K562 (cell line): Measurements from ENCODE around the gene HIPK2. TPM values are rescaled to one million over a fixed set of nuclear protein-coding genes. Genes with fewer than 3 reads are reported as not detected.

Experiments
- ATAC-seq: fragments of 200-7000 bp; cut with Tn5 transposase; 3 replicates; pipeline ENCODE4 v1.9.1; 2020; ENCODE audit warnings: moderate library complexity
- BruUV-seq: library from RNA; stranded (reverse); fragments of 400-500 nt; replicated peaks from 2 replicates; lab custom pipeline; 2021; lab: Mats Ljungman, UMichigan
- CTCF ChIA-PET: fragments of 300-600 bp; formaldehyde crosslinking; extraction: SDS; loops from one replicate; lab custom pipeline; 2021; ENCODE audit warnings: low intra/inter-chr PET ratio; lab: Yijun Ruan, JAX
- POLR2A ChIA-PET: fragments of 300-600, 350-650 bp; sonication (Branson Sonifier 250); formaldehyde crosslinking; extraction: SDS; loops from one replicate; lab custom pipeline; 2021; ENCODE audit warnings: antibody characterized with exemption, inconsistent platforms; lab: Yijun Ruan, JAX
- DNase-seq, 4 experiments: peaks; one replicate each; pipeline versions ENCODE4 v3.0.0 to v3.0.0-alpha.2; 2011 to 2018; ENCODE audit warnings: low spot score in 3 of 4, mixed read lengths in 3 of 4; ENCODE audit errors: extremely low read depth in 1 of 4
- FAIRE-seq: peaks from 2 replicates; lab custom pipeline; 2011; peaks lifted over from hg19 to GRCh38; lab: Jason Lieb, UNC
- H2AFZ ChIP-seq: 2 replicates; pipeline ENCODE4 v1.6.0; 2011; ENCODE audit warnings: low read depth, low read length, control low read depth, inconsistent platforms
- H3K27ac ChIP-seq: fragments of 200-600 bp; 3 replicates; pipeline ENCODE4 v1.8.0; 2011; ENCODE audit warnings: low read depth, mild to moderate bottlenecking, control low read depth, inconsistent platforms, low read length, moderate library complexity, mixed read lengths; ENCODE audit errors: extremely low read depth
- H3K27me3 ChIP-seq, 2 experiments: fragments of 300-600 bp in 1 of 2; 2 replicates in 1 of 2; 3 replicates in 1 of 2; pipeline versions ENCODE4 v1.6.0 to v1.8.0; 2011; ENCODE audit warnings: inconsistent platforms in 2 of 2, low read length in 2 of 2, mild to moderate bottlenecking in 1 of 2, mixed read lengths in 1 of 2, moderate library complexity in 1 of 2; ENCODE audit not compliant: control insufficient read depth in 2 of 2, insufficient read depth in 2 of 2
- H3K36me3 ChIP-seq: fragments of 300-600 bp; 3 replicates; pipeline ENCODE4 v1.8.0; 2011; ENCODE audit warnings: mild to moderate bottlenecking, low read length, inconsistent platforms; ENCODE audit not compliant: control insufficient read depth, insufficient read depth
- H3K4me1 ChIP-seq, 2 experiments: fragments of 200-600 bp in 1 of 2; replicated peaks in 1 of 2; 2 replicates in 1 of 2; 3 replicates in 1 of 2; pipeline versions ENCODE4 v1.5.1 to v1.8.0; 2011; ENCODE audit warnings: inconsistent platforms in 2 of 2, low read length in 2 of 2, mild to moderate bottlenecking in 1 of 2, mixed read lengths in 1 of 2, moderate library complexity in 1 of 2; ENCODE audit not compliant: control insufficient read depth in 2 of 2, insufficient read depth in 2 of 2
- H3K4me2 ChIP-seq: 2 replicates; pipeline ENCODE4 v1.6.1; 2011; ENCODE audit warnings: low read length, control low read depth, inconsistent platforms, mixed read lengths; ENCODE audit not compliant: insufficient read depth
- H3K4me3 ChIP-seq: fragments of 200-600 bp; sonication (generic), shearing (Covaris generic); 2 replicates; pipeline ENCODE4 v1.5.1; 2016; ENCODE audit warnings: control low read depth, inconsistent platforms
- H3K79me2 ChIP-seq: fragments of 200-600 bp; 3 replicates; pipeline ENCODE4 v1.8.0; 2011; ENCODE audit warnings: low read length, inconsistent platforms; ENCODE audit not compliant: control insufficient read depth, insufficient read depth
- H3K9ac ChIP-seq, 2 experiments: 2 replicates each; pipeline versions ENCODE4 v1.6.0 to v1.6.1; 2011; ENCODE audit warnings: low read depth in 2 of 2, low read length in 2 of 2, control low read depth in 1 of 2, inconsistent platforms in 1 of 2, mild to moderate bottlenecking in 1 of 2, mixed read lengths in 1 of 2; ENCODE audit not compliant: insufficient read depth in 1 of 2
- H3K9me1 ChIP-seq: one replicate; pipeline ENCODE4 v1.6.0; 2011; ENCODE audit warnings: inconsistent platforms, mild to moderate bottlenecking, low read length, moderate library complexity; ENCODE audit not compliant: control insufficient read depth, insufficient read depth
- H3K9me3 ChIP-seq: replicated peaks from 2 replicates; pipeline ENCODE4 v1.5.1; 2011; ENCODE audit warnings: low read depth, low read length, inconsistent platforms; ENCODE audit not compliant: control insufficient read depth, insufficient read depth
- H4K20me1 ChIP-seq: replicated peaks from 2 replicates; pipeline ENCODE4 v1.6.1; 2011; ENCODE audit warnings: low read length, inconsistent platforms, mixed read lengths; ENCODE audit not compliant: control insufficient read depth, insufficient read depth
- ERF ChIP-seq: fragments of 450-650 bp; formaldehyde crosslinking; IDR thresholded peaks from 2 replicates; pipeline ENCODE4 v1.4.0; 2020; ENCODE audit warnings: mild to moderate bottlenecking, mixed read lengths
- FOXM1 ChIP-seq, 2 experiments: fragments of 450-650 bp in 1 of 2; sonication (generic) in 1 of 2; formaldehyde crosslinking in 1 of 2; IDR thresholded peaks; 2 replicates each; pipeline versions ENCODE4 v1.6.1 to v1.9.0; 2017 to 2022; ENCODE audit warnings: low read depth in 2 of 2, mild to moderate bottlenecking in 2 of 2, missing genetic modification reagents in 1 of 2, moderate library complexity in 1 of 2
- RREB1 ChIP-seq: fragments of 250-450 bp; sonication (Bioruptor Pico); IDR thresholded peaks from 2 replicates; pipeline ENCODE4 v1.4.0; 2020
- TEAD1 ChIP-seq, 2 experiments: fragments of 450-650 bp in 1 of 2; sonication (generic) in 1 of 2; formaldehyde crosslinking; IDR thresholded peaks; 2 replicates each; pipeline versions ENCODE4 v1.4.0 to v1.8.0; 2020 to 2022; ENCODE audit warnings: mild to moderate bottlenecking in 2 of 2, missing genetic modification reagents in 1 of 2
- ZNF253 ChIP-seq: fragments of 250-450 bp; sonication (Bioruptor Pico); conservative IDR thresholded peaks from 2 replicates; pipeline ENCODE4 v1.6.1; 2021; ENCODE audit warnings: mild to moderate bottlenecking
- ZNF785 ChIP-seq: fragments of 250-450 bp; sonication (Bioruptor Pico); IDR thresholded peaks from 2 replicates; pipeline ENCODE4 v1.4.0; 2020; ENCODE audit warnings: mild to moderate bottlenecking
- WGBS: fragments of 100-300 bp; shearing (Covaris generic); methylation state at CpG from one replicate; pipeline ENCODE4 v1.1.6; 2016; ENCODE audit warnings: low coverage, mixed read lengths; ENCODE audit not compliant: insufficient coverage; ENCODE audit errors: missing lambda C conversion rate; 5-methylcytosine and 5-hydroxymethylcytosine counted together
- in situ Hi-C: fragments of 300-500 bp; cut with MboI; formaldehyde crosslinking; loops from 4 replicates; pipeline ENCODE4 v1.15.0; 2018; ENCODE audit warnings: inconsistent platforms, mixed read lengths
- intact Hi-C: fragments of 100-400 bp; cut with micrococcal nuclease; formaldehyde crosslinking; loops from 2 replicates; pipeline ENCODE4 v1.14.2; 2022
- polyA plus RNA-seq, 8 experiments: library from polyadenylated mRNA; depleted of rRNA in 4 of 8; stranded (reverse) in 5 of 8; unstranded in 3 of 8; fragments of >200 nt; fragmentation: Nextera tagmentation in 2 of 8; fragmentation: Illumina TruSeq in 1 of 8; extraction: Ambion mirVana in 2 of 8; extraction: Trizol in 1 of 8; gene quantifications; 2 replicates each; pipeline versions ENCODE4 v1.2.1 to v1.2.3, GENCODE V29; 2011 to 2014; ENCODE audit warnings: inconsistent platforms in 1 of 8, missing spikeins in 1 of 8
- total RNA-seq, 7 experiments: library from RNA; depleted of rRNA in 6 of 7; stranded (reverse); fragments of >200 nt in 6 of 7; fragmentation: Illumina TruSeq in 2 of 7; extraction: Trizol in 2 of 7; gene quantifications; 2 replicates each; pipeline versions ENCODE4 v1.2.1 to v1.2.3, GENCODE V29; 2011 to 2021; ENCODE audit warnings: low replicate concordance in 1 of 7
- TF ChIP-seq, protein P1 (sequence below): fragments of 250-450 bp; sonication (Bioruptor Pico); IDR thresholded peaks from 2 replicates; pipeline ENCODE4 v1.8.0; 2022; ENCODE audit warnings: inconsistent platforms, mild to moderate bottlenecking, moderate library complexity, borderline replicate concordance
- TF ChIP-seq, protein P2 (sequence below): sonication (generic); formaldehyde crosslinking; IDR thresholded peaks from 2 replicates; pipeline ENCODE4 v1.9.0; 2022; ENCODE audit warnings: mild to moderate bottlenecking, missing genetic modification reagents

Gene HIPK2
- total and polyA plus RNA-seq, 9 of the 15 experiments (the other 6 are each of a cell fraction or from before 2014, with no cell fraction given), result 0.69 to 19.8 (median 5.1) TPM

DNA sequence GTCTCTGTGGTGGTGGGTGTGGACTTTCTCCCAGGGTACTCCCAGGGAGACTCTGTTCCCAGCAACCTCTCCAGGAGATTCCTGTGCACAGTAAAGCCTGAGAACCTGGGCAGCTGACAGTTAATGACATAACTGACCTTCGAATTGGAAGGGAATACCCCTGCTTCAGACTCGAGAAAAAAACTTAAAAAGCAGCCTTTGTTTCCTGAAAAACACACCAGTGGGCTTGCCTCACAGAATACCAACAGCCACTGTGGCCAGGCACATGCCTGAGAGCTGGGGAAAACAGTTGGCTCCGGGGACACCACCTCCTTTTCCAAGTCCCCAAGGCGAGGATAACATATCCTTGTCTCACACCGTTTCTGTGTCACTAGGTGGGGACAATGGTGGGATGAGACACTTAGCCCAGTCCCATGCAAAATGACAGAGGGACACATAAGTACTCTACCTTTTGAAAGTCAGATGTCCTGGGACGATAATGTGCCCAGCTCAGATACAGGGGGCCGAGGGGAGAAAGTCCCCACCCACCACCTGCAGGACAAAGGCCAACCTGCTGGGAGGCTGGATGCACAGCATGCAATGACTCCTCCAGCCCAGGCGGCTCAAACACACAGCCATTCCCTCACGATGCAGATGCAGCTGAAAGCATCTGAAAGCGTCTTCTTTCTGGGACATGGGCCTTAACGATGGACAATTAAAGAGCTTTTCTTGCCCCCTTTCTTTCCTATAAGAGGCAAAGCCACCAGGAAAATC is 65.6 kb downstream of the HIPK2 start:
- POLR2A ChIA-PET, result no interaction called here
- TF ChIP-seq ERF (CRISPR knock-in tag) (no peak), FOXM1 (IDR thresholded peaks at IDR 0.05; ENCODE audit: low read depth) (no peak), FOXM1 (CRISPR knock-in tag; IDR thresholded peaks at IDR 0.05; ENCODE audit: low read depth) (no peak), ZNF785 (CRISPR knock-in tag) (no peak), RREB1 (CRISPR knock-in tag) (no peak), ZNF253 (CRISPR knock-in tag) (no peak), TEAD1 (CRISPR knock-in tag; IDR thresholded peaks at IDR 0.05) (no peak)
- TF ChIP-seq, protein P1, sequence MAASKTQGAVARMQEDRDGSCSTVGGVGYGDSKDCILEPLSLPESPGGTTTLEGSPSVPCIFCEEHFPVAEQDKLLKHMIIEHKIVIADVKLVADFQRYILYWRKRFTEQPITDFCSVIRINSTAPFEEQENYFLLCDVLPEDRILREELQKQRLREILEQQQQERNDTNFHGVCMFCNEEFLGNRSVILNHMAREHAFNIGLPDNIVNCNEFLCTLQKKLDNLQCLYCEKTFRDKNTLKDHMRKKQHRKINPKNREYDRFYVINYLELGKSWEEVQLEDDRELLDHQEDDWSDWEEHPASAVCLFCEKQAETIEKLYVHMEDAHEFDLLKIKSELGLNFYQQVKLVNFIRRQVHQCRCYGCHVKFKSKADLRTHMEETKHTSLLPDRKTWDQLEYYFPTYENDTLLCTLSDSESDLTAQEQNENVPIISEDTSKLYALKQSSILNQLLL (CRISPR knock-in tag), result no peak
- TF ChIP-seq, protein P2, sequence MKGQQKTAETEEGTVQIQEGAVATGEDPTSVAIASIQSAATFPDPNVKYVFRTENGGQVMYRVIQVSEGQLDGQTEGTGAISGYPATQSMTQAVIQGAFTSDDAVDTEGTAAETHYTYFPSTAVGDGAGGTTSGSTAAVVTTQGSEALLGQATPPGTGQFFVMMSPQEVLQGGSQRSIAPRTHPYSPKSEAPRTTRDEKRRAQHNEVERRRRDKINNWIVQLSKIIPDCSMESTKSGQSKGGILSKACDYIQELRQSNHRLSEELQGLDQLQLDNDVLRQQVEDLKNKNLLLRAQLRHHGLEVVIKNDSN (CRISPR knock-in tag), result 0 out of 2 replicates have a peak, but pooled peaks have one; percentile 13
- TF ChIP-seq, all 486 proteins: peak for 1

More for the DNA sequence above, 65.6 kb downstream of the HIPK2 start:
- CTCF ChIA-PET, result no interaction called here
- in situ Hi-C loops, result no loop called here
- Histone ChIP-seq H3K4me3 (no peak overlapping the region), H3K4me2 (no peak overlapping the region), H2AFZ (no peak overlapping the region), H4K20me1 (peaks cover 8% of the 10 kb centered on the region; the same call in 1 of the 2 replicates), H3K36me3 (peaks cover 14% of the 10 kb centered on the region; the same call in 2 of the 3 replicates), H3K9ac (no peak overlapping the region), H3K79me2 (no peaks in the 10 kb centered on the region), H3K9me3 (no peaks in the 10 kb centered on the region), H3K27ac (no peak overlapping the region), H3K4me1 (no peaks in the 10 kb centered on the region), H3K27me3 (no peaks in the 10 kb centered on the region), H3K9me1 (peaks cover 3% of the 10 kb centered on the region)
- BruUV-seq, result no TSS peak
- FAIRE-seq, result no peak
- DNase-seq, result no peak
- 43% methylated on average over 11 of the region's 11 CpGs for WGBS
- peak; percentile 28; the same call in 2 of the 3 replicates for ATAC-seq
- intact Hi-C loops, result no loop called here
